Kidney epithelial cell (primary cell): ENCODE measurements around the gene ITPRIPL2. TPM values are rescaled to one million over a fixed set of nuclear protein-coding genes. Genes with fewer than 3 reads are reported as not detected.

ENCODE experiments used
- DNase-seq: peaks from one replicate; pipeline ENCODE4 v3.0.0-alpha.2; 2010; ENCODE audit warnings: low read depth
- H3K27me3 ChIP-seq: 2 replicates; pipeline ENCODE4 v1.6.0; 2011; ENCODE audit warnings: low read length; ENCODE audit not compliant: control insufficient read depth, insufficient read depth
- H3K36me3 ChIP-seq: 2 replicates; pipeline ENCODE4 v1.5.1; 2011; ENCODE audit warnings: low read length; ENCODE audit not compliant: control insufficient read depth, insufficient read depth
- H3K4me3 ChIP-seq: 2 replicates; pipeline ENCODE4 v1.5.1; 2011; ENCODE audit warnings: low read depth, mild to moderate bottlenecking, control low read depth, low read length
- CTCF ChIP-seq: IDR thresholded peaks from 2 replicates; pipeline ENCODE4 v1.5.1; 2011; ENCODE audit warnings: mild to moderate bottlenecking, moderate library complexity, low read length, control low read depth, inconsistent platforms; ENCODE audit not compliant: insufficient read depth, poor library complexity, severe bottlenecking
- total RNA-seq: library from RNA; depleted of rRNA; stranded (reverse); fragments of >200 nt; gene quantifications from 2 replicates; pipeline ENCODE4 v1.2.3, GENCODE V29; 2015

The ITPRIPL2 gene
- total RNA-seq, result 71.8 and 90.2 TPM in 2 replicates

GRCh38 chr16:19113577-19114358, at the start of gene ITPRIPL2:
Gene ITPRIPL2, plus strand, starts transcription at chr16:19113964. Its CDS starts 498 bp downstream, at chr16:19114462.
- Histone ChIP-seq H3K36me3 (no peaks in the 10 kb centered on the region), H3K4me3 (peak within 1 kb of the TSS; percentile 47), H3K27me3 (no peaks in the 10 kb centered on the region)
- no peak for TF ChIP-seq CTCF
- no peak for DNase-seq

GRCh38 chr16:19066988-19067348, 46.8 kb upstream of the ITPRIPL2 start:
- no peak for DNase-seq
- Histone ChIP-seq H3K4me3 (peak overlapping the region; percentile 13), H3K27me3 (no peaks in the 10 kb centered on the region), H3K36me3 (no peaks in the 10 kb centered on the region)
- no peak for TF ChIP-seq CTCF

GRCh38 chr16:19067349-19068236, 46.2 kb upstream of the ITPRIPL2 start, which contains the start of gene COQ7:
Gene COQ7, plus strand, starts transcription at chr16:19067614. Its CDS starts 51 bp downstream, at chr16:19067665.
- TF ChIP-seq CTCF, result no peak
- Histone ChIP-seq H3K36me3 (no peaks in the 10 kb centered on the region), H3K27me3 (no peaks in the 10 kb centered on the region), H3K4me3 (peak within 1 kb of the TSS; percentile 89)
- peak; percentile 99 for DNase-seq

- H3K27me3 ChIP-seq, result no peaks in the 10 kb centered on the region
- no peak for TF ChIP-seq CTCF
- DNase-seq, result no peak
- H3K36me3 ChIP-seq, result no peaks in the 10 kb centered on the region
- H3K4me3 ChIP-seq, result peak overlapping the region; percentile 89
Observed at GRCh38 chr16:19068237-19068815, 45.4 kb upstream of the ITPRIPL2 start.

- no peak for DNase-seq
- TF ChIP-seq CTCF, result peak; percentile 74
- Histone ChIP-seq H3K36me3 (no peaks in the 10 kb centered on the region), H3K4me3 (no peak overlapping the region), H3K27me3 (no peaks in the 10 kb centered on the region)
Observed at GRCh38 chr16:19071811-19072777, 41.7 kb upstream of the ITPRIPL2 start.
